Peyer's patch (tissue), 4 donors: ENCODE results near the gene TOPAZ1. TPM values are rescaled to one million over a fixed set of nuclear protein-coding genes. Genes with fewer than 3 reads are reported as not detected.

ENCODE experiments used
- DNase-seq, 3 donors: peaks; one replicate each; pipeline ENCODE4 v3.0.0-alpha.2; 2017 to 2019
- H3K27ac ChIP-seq, 4 donors: fragments of 200-600 bp; sonication (generic); one replicate each; pipeline ENCODE4 v1.5.1; 2016 to 2019
- H3K27me3 ChIP-seq, 2 donors: fragments of 200-600 bp; sonication (generic); one replicate each; pipeline ENCODE4 v1.5.1; 2019
- H3K36me3 ChIP-seq, 3 donors: fragments of 200-600 bp; sonication (generic); one replicate each; pipeline ENCODE4 v1.5.1; 2016 to 2019
- H3K4me1 ChIP-seq, 4 donors: fragments of 200-600 bp; sonication (generic); one replicate each; pipeline ENCODE4 v1.5.1; 2016 to 2019
- H3K4me3 ChIP-seq, 4 donors: fragments of 200-600 bp; sonication (generic); 1 replicate in 3 of 4; 2 replicates in 1 of 4; pipeline ENCODE4 v1.5.1; 2016 to 2019; ENCODE audit warnings: mild to moderate bottlenecking in 1 of 4
- H3K9me3 ChIP-seq, 4 donors: fragments of 200-600 bp; sonication (generic); one replicate each; pipeline ENCODE4 v1.5.1; 2016 to 2019; ENCODE audit warnings: mild to moderate bottlenecking in 1 of 4
- CTCF ChIP-seq, 6 experiments: fragments of 450-650 bp in 4 of 6; fragments of 200-600 bp in 2 of 6; sonication (generic) in 1 of 6; IDR thresholded peaks; one replicate each; pipeline ENCODE4 v1.5.1; 2017 to 2019; ENCODE audit warnings: antibody characterized with exemption in 6 of 6, mild to moderate bottlenecking in 3 of 6, moderate library complexity in 1 of 6
- POLR2A ChIP-seq, 2 donors: fragments of 450-650 bp; IDR thresholded peaks; one replicate each; pipeline ENCODE4 v1.5.1; 2017; ENCODE audit warnings: antibody characterized with exemption in 2 of 2, mild to moderate bottlenecking in 2 of 2, moderate library complexity in 2 of 2
- total RNA-seq, 4 donors: library from RNA; depleted of rRNA; stranded (reverse); fragments of >200 nt; gene quantifications; one replicate each; pipeline ENCODE4 v1.1.0, GENCODE V29; 2016

The TOPAZ1 gene
- total RNA-seq, 4 donors from 2014 or later = not detected

GRCh38 chr3:44240061-44240460 lies 1.6 kb upstream of the TOPAZ1 start:
- Histone ChIP-seq H3K36me3 (no peaks in the 10 kb centered on the region), H3K4me1 (no peaks in the 10 kb centered on the region), H3K27me3 (no peaks in the 10 kb centered on the region), H3K27ac (no peak overlapping the region), H3K9me3 (no peaks in the 10 kb centered on the region), H3K4me3 (no peak overlapping the region)
- no peak for DNase-seq
- no peak for TF ChIP-seq CTCF (IDR thresholded peaks at IDR 0.05)
- TF ChIP-seq POLR2A (IDR thresholded peaks at IDR 0.05) = no peak

GRCh38 chr3:44242721-44243120 lies 1.0 kb downstream of the TOPAZ1 start:
- Histone ChIP-seq H3K27ac (no peak overlapping the region), H3K27me3 (no peaks in the 10 kb centered on the region)
- TF ChIP-seq POLR2A (IDR thresholded peaks at IDR 0.05) (no peak), CTCF (IDR thresholded peaks at IDR 0.05) (no peak)

GRCh38 chr3:44248152-44248551 lies 6.5 kb downstream of the TOPAZ1 start:
- Histone ChIP-seq H3K4me1 (no peaks in the 10 kb centered on the region), H3K27ac (no peak overlapping the region), H3K36me3 (no peaks in the 10 kb centered on the region), H3K4me3 (no peak overlapping the region), H3K9me3 (peaks cover 0 to 10% (median 2%) of the 10 kb centered on the region in 4 donors), H3K27me3 (no peaks in the 10 kb centered on the region)
- TF ChIP-seq POLR2A (IDR thresholded peaks at IDR 0.05) (no peak), CTCF (IDR thresholded peaks at IDR 0.05) (no peak)
- DNase-seq = no peak

More at GRCh38 chr3:44242721-44243120, 1.0 kb downstream of the TOPAZ1 start:
- no peak for DNase-seq
- no peaks in the 10 kb centered on the region for H3K36me3 ChIP-seq
- no peaks in the 10 kb centered on the region for H3K4me1 ChIP-seq
- H3K4me3 ChIP-seq = no peak overlapping the region
- H3K9me3 ChIP-seq = peaks cover 0 to under 1% (median under 1%) of the 10 kb centered on the region in 4 donors

- H3K36me3 ChIP-seq = no peaks in the 10 kb centered on the region
- H3K27me3 ChIP-seq = no peaks in the 10 kb centered on the region
- H3K27ac ChIP-seq = no peak overlapping the region
- DNase-seq = no peak
- peaks cover 0 to 10% (median 2%) of the 10 kb centered on the region in 4 donors for H3K9me3 ChIP-seq
- H3K4me1 ChIP-seq = no peaks in the 10 kb centered on the region
- no peak overlapping the region for H3K4me3 ChIP-seq
- TF ChIP-seq CTCF (IDR thresholded peaks at IDR 0.05) (no peak), POLR2A (IDR thresholded peaks at IDR 0.05) (no peak)
Measured at GRCh38 chr3:44252332-44252959, 10.8 kb downstream of the TOPAZ1 start.

GRCh38 chr3:44259404-44259803 lies 17.7 kb downstream of the TOPAZ1 start:
- Histone ChIP-seq H3K27me3 (no peaks in the 10 kb centered on the region), H3K9me3 (no peaks in the 10 kb centered on the region), H3K4me1 (no peaks in the 10 kb centered on the region), H3K4me3 (no peak overlapping the region), H3K27ac (no peak overlapping the region), H3K36me3 (no peaks in the 10 kb centered on the region)
- TF ChIP-seq POLR2A (IDR thresholded peaks at IDR 0.05) (no peak), CTCF (IDR thresholded peaks at IDR 0.05) (no peak)
- no peak for DNase-seq
